Measurements from ENCODE around the gene SLC27A3.

The SLC27A3 gene

GRCh38 chr1:153774780-153775457 is at the start of gene SLC27A3:
Gene SLC27A3 (plus strand): TSS chr1:153775407. CDS start chr1:153775498, 91 bp downstream.
- DNase-seq (ENCODE audit: low read depth in 2 of 2) = no peak

DNA sequence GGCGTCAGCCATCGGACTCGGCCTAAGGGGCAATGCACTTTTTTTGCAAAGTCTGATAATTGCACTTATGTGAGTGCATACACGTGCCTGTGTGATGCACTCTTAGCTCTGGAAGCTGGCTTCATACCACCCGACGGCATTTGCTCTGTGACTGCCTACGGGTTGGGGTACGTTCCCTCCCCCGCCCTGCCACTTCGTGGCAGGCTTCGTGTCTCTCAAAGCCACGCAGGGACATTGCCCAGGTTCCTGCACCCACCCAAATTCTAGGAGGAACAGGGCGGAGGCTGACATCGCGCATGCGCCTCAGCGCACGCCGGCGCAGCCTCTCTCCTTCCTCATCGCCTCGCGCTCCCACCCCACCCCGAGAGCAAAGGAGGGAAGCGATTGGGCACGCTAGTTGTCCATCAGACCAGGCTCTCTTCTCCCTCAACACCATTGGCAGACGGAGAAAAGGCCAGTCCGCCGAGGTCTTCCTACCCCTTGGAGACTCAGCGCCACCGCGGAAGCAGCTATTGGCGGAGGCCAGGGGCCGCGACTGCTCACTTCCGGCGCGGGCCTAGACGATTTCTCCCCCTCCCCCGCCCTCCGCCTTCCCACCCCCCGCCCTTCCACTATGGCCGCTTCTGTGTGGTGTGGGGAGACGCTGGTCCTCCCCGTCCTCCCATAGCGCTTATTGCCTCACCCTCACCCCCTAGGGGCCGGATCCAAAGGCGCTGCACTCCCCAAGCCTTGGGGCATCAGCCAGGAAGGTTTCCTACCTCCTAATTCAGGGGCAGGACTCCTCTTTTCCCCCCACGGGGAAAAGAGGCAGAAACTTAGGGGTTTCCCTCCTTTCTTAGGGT is 47.5 kb upstream of the SLC27A3 start, which contains the start of gene INTS3:
TSS of gene INTS3 (plus strand) at position 588 of the 842 bp plus-strand sequence. CDS start 585 bp downstream, outside the sequence.
- peak; percentile 96 to 99 for DNase-seq (ENCODE audit: low read depth in 2 of 2)

DNA sequence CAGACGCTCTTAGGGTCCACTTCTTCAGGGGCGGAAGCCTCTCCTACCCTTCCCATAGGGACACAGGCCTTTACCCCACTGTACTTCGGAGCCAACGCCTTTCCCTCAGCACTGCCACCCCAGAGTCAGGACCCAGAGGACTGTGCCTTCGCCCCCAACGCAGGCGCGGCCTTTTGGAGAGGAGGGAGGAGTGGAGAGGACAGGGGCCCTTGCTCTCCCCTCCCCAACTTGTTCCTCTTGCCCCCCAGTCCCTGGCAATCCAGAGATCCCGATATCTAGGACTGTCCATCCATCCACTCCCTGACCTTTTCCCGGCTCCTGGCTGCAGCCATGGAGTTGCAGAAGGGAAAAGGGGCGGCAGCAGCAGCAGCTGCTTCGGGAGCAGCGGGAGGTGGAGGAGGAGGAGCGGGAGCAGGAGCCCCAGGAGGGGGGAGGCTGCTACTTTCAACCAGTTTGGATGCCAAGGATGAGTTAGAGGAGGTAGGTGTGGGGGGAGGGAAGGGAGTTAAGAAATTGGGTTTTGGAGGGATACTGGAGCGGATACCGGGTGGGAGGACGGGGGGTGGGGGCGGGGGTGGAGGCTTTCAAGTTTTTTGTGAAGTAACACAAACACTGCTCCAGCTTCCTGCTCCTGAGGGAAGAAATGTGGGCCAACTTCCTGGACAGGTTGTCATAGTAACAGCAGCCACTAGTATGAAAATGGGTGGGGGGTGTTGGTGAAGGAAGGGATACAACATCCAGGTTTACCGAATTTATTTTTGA is 46.7 kb upstream of the SLC27A3 start:
- peak; percentile 10 to 22 for DNase-seq (ENCODE audit: low read depth in 2 of 2)

DNA sequence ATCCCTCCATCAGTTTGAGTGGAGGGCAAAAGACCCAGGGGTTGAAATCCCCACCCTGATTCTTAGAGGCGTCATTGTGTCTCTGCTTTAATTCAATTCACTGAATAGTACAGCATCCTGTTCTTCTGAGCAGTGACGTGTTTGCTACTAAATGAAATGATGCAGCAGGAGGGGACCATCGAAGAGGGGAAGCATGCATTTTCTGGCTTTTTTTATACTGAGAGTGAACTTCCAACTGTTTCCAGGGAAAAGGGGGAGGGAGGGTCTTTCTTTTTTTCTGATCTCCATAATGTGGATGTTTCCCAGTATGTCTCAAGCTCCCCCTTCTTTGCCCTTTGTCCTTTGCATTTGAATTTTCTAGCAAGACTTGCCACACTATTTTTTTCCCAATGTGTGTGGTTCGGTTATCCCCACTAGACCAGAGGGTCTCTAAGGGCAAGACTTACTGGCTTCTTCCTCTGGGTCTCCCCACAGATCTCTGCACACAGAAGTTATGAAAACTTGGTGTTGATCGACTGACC is 44.7 kb upstream of the SLC27A3 start:
- DNase-seq (ENCODE audit: low read depth in 2 of 2) = no peak

GRCh38 chr1:153733970-153734369 is 41.2 kb upstream of the SLC27A3 start:
- no peak for DNase-seq (ENCODE audit: low read depth in 2 of 2)

- DNase-seq (ENCODE audit: low read depth in 2 of 2) = no peak
These were observed 40.7 kb upstream of the SLC27A3 start for GRCh38 chr1:153734396-153735089.

GRCh38 chr1:153735090-153735420 is 40.2 kb upstream of the SLC27A3 start:
- DNase-seq (ENCODE audit: low read depth in 2 of 2) = no peak

GRCh38 chr1:153741986-153742385 is 33.2 kb upstream of the SLC27A3 start:
- no peak for DNase-seq (ENCODE audit: low read depth in 2 of 2)

DNA sequence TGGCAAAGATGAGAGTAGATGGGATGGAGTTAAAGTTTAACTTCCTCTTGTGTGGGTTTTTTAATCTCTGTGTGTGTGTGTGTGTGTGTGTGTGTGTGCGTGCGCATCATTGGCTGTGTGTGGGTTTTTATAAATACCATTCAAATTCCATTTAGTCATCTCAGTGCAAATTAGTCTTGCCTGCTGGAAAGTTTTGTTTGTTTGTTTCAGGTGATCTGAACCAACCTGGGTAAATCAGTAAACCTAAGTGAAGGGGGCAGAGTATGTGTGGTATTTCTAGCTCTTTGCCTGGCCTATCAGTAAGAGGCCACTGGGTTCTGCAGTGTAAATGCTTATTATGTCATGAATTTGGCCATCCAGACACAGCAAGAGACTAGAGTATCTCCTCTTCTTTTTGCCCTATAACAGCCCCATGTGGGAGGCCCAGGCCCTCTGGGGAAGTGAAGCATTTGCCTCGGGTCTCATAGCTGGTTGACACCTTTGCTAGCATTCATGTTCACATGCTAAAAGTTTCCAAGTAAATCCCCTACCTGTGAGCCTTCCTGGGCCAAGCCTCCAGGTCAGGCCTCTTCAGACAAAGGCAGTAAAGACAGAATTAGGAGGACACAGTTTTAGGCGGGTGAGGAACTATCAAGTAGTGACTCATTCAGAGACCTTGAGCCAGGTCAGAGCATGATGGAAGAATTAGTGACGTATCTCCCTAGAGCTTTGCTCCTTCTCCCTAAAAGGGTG is 32.6 kb upstream of the SLC27A3 start:
- no peak for DNase-seq (ENCODE audit: low read depth in 2 of 2)

DNA sequence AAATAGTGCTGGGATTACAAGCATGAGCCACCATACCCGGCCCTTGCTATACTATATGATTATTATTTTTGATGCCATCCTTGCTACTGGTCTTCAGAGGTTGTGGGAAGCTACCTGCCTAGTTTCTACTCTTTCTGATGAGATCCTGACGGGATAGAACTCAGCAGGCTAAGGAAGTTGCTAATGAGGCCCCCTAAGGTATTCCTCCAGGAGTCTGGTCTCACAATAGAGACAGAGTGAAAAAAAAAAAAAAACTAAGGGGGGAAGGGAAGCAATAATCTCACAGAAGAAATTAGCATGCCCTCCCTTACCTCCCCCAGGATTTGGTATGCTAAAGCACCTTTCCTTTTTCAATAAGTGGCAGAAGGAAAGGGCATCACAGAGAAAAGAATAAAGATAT is 29.8 kb upstream of the SLC27A3 start:
- DNase-seq (ENCODE audit: low read depth in 2 of 2) = no peak

- no peak for DNase-seq (ENCODE audit: low read depth in 2 of 2)
These were observed 29.0 kb upstream of the SLC27A3 start for GRCh38 chr1:153746174-153746573.

GRCh38 chr1:153748903-153749302 is 26.3 kb upstream of the SLC27A3 start:
- no peak for DNase-seq (ENCODE audit: low read depth in 2 of 2)

GRCh38 chr1:153749408-153750005 is 25.7 kb upstream of the SLC27A3 start:
- peak; percentile 64 to 66 for DNase-seq (ENCODE audit: low read depth in 2 of 2)

DNA sequence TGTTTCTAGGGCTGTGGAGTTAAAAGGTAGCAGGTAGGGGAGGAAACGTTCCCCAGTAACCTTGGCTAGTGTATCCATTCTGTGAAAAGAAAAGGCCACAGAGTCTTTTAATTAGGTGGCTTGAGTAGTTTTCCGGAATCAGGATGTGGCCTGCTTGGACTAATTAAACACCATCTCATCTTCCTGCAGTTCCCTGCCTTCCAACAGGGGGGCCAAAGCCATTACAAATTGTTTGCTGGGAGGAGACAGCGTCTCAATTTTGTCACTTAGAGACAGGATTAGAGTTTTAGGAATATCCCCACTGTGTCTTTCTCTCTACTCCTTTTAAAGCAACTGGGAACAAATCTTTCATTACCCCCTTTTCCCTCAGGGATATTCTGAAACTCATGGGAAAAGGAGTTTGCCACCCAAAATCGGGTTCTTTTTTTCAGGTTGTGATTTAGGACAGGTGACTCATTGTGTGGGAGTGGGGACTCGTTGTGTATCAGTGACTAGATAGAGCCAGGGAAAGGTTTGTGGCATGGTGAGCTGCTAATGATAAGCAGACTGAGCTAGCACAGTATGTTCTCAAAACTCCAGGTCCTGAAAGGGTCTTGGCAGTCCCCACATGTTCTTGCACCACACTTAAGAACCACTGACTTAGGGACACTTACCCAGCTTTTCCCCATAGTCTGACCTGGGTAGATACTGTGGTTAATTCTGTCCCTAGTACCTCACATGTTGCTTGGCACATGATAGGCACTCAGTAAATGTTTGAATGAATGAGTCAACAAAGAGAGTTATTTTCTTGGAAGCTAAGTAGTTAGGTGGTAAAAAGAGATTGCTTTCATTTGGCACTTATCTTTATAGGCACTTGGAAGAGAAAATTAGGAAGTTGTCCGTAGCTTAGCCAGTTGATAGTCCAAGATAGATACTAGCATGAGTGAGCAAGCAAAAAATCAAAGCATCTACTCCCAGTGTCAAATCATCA is 24.9 kb upstream of the SLC27A3 start:
- DNase-seq (ENCODE audit: low read depth in 2 of 2) = no peak

DNA sequence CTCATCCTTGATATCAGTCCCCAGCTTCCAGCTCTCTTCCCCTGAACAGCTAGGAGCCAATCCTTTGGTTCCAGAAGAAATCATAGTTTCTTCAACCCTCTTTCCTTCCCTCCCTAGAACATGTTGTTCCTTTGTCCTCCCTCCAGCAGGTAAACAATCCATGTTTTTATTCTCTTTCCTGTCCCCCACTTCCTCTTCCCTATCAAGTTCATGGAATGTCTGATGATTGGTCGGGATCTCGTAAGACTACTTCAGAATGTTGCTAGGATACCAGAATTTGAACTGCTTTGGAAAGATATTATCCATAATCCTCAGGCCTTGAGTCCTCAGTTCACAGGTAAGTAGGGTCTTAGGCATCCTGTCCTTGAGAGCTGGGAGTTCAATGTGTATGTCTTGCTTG is 23.1 kb upstream of the SLC27A3 start:
- DNase-seq (ENCODE audit: low read depth in 2 of 2) = no peak

DNA sequence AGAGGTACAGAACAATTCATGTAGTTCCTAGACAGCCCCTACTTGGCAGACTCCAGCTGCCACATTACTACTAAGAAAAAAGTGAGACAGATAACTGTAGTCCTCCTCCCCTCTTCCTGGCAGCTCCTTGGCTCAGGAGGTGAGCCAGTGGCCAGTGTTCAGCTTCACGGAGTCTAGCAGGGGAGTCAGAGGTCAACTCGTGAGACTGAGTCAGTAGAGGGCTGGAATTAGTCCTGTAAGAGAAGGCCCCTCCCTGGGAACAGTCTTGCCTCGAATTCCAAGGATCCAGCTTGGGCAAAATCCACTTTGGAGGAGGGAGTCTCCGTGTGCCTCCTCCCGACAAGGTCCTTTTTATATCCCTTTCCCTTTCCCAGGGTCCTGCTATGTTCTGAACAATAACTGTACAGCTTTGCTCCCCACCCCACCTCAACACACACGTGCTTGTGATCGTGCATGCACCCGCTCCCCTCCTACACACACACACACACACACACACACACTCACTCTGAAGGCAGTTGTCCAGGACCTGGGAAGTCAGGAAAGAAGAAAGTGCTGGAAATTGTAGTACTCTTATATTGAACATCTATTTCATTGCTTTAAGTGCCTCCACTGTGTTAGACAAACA is 22.5 kb upstream of the SLC27A3 start:
- no peak for DNase-seq (ENCODE audit: low read depth in 2 of 2)

DNA sequence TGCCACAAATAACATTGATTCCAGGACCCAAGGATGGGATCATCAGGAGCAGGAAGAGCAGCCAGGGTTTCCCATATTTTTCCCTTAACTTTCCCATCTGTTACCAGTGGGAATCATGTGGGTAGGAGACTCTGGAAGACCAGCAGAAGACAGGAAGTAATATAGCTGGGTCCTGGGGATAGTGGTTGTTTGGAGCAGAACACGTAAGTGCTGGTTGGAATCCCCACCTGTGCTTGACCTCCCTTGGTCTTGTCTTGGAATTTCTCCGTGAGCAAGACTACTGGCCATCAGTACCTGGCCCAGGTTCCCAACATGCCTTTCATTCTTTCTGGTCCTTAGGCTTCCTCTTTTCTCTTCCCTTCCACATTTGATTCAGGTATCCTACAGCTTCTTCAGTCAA is 20.9 kb upstream of the SLC27A3 start:
- DNase-seq (ENCODE audit: low read depth in 2 of 2) = no peak

DNA sequence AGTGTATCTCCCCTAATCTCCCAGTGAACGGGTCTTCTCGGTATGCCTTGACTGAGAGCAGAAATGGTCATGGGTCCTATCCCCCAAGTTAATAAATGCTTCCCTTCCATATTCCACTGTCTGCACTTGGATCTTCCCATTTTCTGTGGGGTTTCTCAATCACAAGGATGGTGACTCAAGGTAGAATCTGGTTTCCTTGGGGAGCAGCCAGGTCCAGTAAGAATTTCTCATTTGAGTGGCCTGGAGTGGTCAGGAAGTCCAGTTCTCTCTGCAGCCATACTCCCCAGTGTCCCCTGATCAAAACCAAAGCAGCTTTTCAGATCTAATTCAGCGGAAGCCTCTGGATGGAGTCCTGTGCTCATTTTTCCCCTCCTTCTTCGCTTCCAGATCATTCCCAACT is 14.8 kb upstream of the SLC27A3 start:
- DNase-seq (ENCODE audit: low read depth in 2 of 2) = no peak

Data from activated CD4-positive, alpha-beta T cell treated with anti-CD3 and anti-CD28 coated beads for 24 hours (primary cell).